ENCODE data around the gene SMIM13. TPM values are rescaled to one million over a fixed set of nuclear protein-coding genes. Genes with fewer than 3 reads are reported as not detected.

SMIM13 gene
- total RNA-seq, 2 experiments from 2014 or later, result 3.0 to 4.6 TPM

GRCh38 chr6:11078266-11078665 is 15.4 kb upstream of the SMIM13 start:
- CTCF ChIA-PET, result no interaction called here

GRCh38 chr6:11080296-11080695 is 13.3 kb upstream of the SMIM13 start:
- H3K36me3 ChIP-seq (ENCODE audit: insufficient read depth, low read length), result no peaks in the 10 kb centered on the region
- Mint-ChIP-seq H3K27me3 (no peaks in the 10 kb centered on the region), H3K27ac (no peak overlapping the region), H3K4me3 (no peak overlapping the region), H3K36me3 (ENCODE audit: low read depth) (no peaks in the 10 kb centered on the region), H3K9me3 (no peaks in the 10 kb centered on the region), H3K4me1 (ENCODE audit: low read depth) (no peaks in the 10 kb centered on the region)
- no peaks in the 10 kb centered on the region for H3K9me3 ChIP-seq (ENCODE audit: control insufficient read depth in 1 of 2, insufficient read depth in 1 of 2, low read length in 2 of 2)
- H3K27me3 ChIP-seq (ENCODE audit: control insufficient read depth in 1 of 2, insufficient read depth in 2 of 2, low read length in 2 of 2), result no peaks in the 10 kb centered on the region
- intact Hi-C loops (cut with DNase I, micrococcal nuclease), result no loop called here
- no peak overlapping the region for H3K27ac ChIP-seq (ENCODE audit: low read depth in 1 of 2, low read length in 2 of 2)
- no peak for ATAC-seq (ENCODE audit: poor library complexity)
- no peak overlapping the region for H3K4me3 ChIP-seq (ENCODE audit: low read length)
- ChIA-PET CTCF (no interaction called here), POLR2A (interaction anchor here (1.1 kb wide), 1 partner anchor 13 kb away, joined by 3 read pairs; the partner anchor contains the start of gene SMIM13)
- TF ChIP-seq, protein P1, sequence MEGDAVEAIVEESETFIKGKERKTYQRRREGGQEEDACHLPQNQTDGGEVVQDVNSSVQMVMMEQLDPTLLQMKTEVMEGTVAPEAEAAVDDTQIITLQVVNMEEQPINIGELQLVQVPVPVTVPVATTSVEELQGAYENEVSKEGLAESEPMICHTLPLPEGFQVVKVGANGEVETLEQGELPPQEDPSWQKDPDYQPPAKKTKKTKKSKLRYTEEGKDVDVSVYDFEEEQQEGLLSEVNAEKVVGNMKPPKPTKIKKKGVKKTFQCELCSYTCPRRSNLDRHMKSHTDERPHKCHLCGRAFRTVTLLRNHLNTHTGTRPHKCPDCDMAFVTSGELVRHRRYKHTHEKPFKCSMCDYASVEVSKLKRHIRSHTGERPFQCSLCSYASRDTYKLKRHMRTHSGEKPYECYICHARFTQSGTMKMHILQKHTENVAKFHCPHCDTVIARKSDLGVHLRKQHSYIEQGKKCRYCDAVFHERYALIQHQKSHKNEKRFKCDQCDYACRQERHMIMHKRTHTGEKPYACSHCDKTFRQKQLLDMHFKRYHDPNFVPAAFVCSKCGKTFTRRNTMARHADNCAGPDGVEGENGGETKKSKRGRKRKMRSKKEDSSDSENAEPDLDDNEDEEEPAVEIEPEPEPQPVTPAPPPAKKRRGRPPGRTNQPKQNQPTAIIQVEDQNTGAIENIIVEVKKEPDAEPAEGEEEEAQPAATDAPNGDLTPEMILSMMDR (IDR thresholded peaks at IDR 0.05), result no peak
- H3K4me1 ChIP-seq (ENCODE audit: insufficient read depth, low read length), result no peaks in the 10 kb centered on the region
- no peak for DNase-seq

More at GRCh38 chr6:11078266-11078665, 15.4 kb upstream of the SMIM13 start:
- H3K9me3 Mint-ChIP-seq, result no peaks in the 10 kb centered on the region
- ATAC-seq (ENCODE audit: poor library complexity) (no peak), DNase-seq (no peak)
- Histone ChIP-seq H3K27me3 (ENCODE audit: control insufficient read depth in 1 of 2, insufficient read depth in 2 of 2, low read length in 2 of 2) (no peaks in the 10 kb centered on the region), H3K9me3 (ENCODE audit: control insufficient read depth in 1 of 2, insufficient read depth in 1 of 2, low read length in 2 of 2) (no peaks in the 10 kb centered on the region), H3K36me3 (ENCODE audit: insufficient read depth, low read length) (no peaks in the 10 kb centered on the region), H3K4me3 (ENCODE audit: low read length) (no peak overlapping the region), H3K4me1 (ENCODE audit: insufficient read depth, low read length) (no peaks in the 10 kb centered on the region), H3K27ac (ENCODE audit: low read depth in 1 of 2, low read length in 2 of 2) (no peak overlapping the region)
- POLR2A ChIA-PET, result no interaction called here
- intact Hi-C loops (cut with DNase I, micrococcal nuclease), result no loop called here
- no peak overlapping the region for H3K27ac Mint-ChIP-seq
- no peaks in the 10 kb centered on the region for H3K4me1 Mint-ChIP-seq (ENCODE audit: low read depth)
- TF ChIP-seq, protein P1 (IDR thresholded peaks at IDR 0.05), result no peak
- no peaks in the 10 kb centered on the region for H3K27me3 Mint-ChIP-seq
- H3K36me3 Mint-ChIP-seq (ENCODE audit: low read depth), result no peaks in the 10 kb centered on the region
- H3K4me3 Mint-ChIP-seq, result no peak overlapping the region

GRCh38 chr6:11083491-11083890 is 10.1 kb upstream of the SMIM13 start:
- DNase-seq (no peak), ATAC-seq (ENCODE audit: poor library complexity) (no peak)
- Mint-ChIP-seq H3K36me3 (ENCODE audit: low read depth) (no peaks in the 10 kb centered on the region), H3K27ac (no peak overlapping the region), H3K4me1 (ENCODE audit: low read depth) (no peaks in the 10 kb centered on the region), H3K4me3 (no peak overlapping the region), H3K27me3 (no peaks in the 10 kb centered on the region), H3K9me3 (no peaks in the 10 kb centered on the region)
- no peaks in the 10 kb centered on the region for H3K9me3 ChIP-seq (ENCODE audit: control insufficient read depth in 1 of 2, insufficient read depth in 1 of 2, low read length in 2 of 2)
- no peaks in the 10 kb centered on the region for H3K27me3 ChIP-seq (ENCODE audit: control insufficient read depth in 1 of 2, insufficient read depth in 2 of 2, low read length in 2 of 2)
- no peak overlapping the region for H3K27ac ChIP-seq (ENCODE audit: low read depth in 1 of 2, low read length in 2 of 2)
- TF ChIP-seq, protein P1 (IDR thresholded peaks at IDR 0.05), result no peak
- intact Hi-C loops (cut with DNase I, micrococcal nuclease), result no loop called here
- POLR2A ChIA-PET, result no interaction called here
- no peak overlapping the region for H3K4me3 ChIP-seq (ENCODE audit: low read length)
- CTCF ChIA-PET, result no interaction called here
- no peaks in the 10 kb centered on the region for H3K36me3 ChIP-seq (ENCODE audit: insufficient read depth, low read length)
- no peaks in the 10 kb centered on the region for H3K4me1 ChIP-seq (ENCODE audit: insufficient read depth, low read length)
